Measurements from ENCODE around the gene SSB.
"Not testable (repeated sequence)": the region's sequence is repeated elsewhere in the genome, so short reads cannot be mapped to it uniquely, and the experiment has no call there.

SSB gene

DNA sequence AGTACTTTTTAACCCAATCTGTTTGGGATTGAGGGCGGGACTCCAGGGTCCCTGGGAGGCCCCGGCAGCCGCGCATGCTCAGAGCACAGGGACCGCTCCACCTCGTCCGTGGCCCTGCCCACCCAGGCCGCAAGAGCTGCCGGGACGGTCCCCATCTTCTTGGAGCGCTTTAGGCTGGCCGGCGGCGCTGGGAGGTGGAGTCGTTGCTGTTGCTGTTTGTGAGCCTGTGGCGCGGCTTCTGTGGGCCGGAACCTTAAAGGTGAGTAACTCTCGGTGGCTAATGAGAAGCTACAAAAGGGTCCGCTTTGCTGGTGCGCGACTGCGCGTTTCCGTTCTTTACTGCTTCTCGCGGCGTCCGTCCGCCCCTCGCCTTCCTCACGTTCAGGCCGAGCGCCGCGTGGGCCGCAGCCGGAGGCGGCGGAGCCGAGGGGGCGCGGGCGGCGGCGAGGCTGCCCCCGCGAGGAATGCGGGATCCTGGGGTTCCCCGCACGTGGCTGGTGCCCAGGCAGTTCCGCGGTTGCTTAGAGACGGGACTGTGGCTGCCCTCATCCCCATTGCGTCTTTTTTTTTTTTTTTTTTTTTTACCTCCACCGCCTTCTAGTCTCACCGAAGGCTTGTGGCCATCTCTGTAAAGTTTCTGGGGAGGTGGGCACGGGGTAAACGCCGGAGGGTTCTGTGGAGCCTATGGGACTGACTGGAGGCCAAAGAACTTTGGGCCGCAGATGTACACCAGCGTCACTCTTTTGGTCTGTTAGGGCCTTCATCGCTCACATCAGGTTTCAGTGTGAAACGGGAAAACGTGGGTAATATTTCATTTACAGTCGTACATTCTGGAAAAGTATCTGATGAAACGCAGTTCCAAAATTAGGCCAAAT, at the start of gene SSB:
TSS of gene SSB (plus strand) at position 154 of the 875 bp plus-strand sequence. CDS start 2,090 bp downstream, outside the sequence.
- peak; percentile 90 for DNase-seq

DNA sequence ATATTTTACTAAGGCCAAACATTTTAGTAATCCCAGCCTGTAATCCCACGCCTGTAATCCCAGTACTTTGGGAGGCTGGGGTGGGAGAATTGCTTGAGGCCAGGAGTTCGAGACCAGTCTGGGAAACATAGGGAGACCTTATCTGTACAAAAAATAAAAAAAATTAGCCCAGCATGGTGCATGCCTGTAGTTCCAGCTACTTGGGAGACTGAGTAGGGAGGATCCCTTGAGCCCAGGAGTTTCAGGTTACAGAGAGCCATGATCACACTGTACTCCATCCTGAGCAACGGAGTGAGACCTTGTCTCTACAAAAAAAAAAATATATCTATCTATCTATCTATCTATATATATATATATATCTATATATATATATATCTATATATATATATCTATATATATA, 45.9 kb upstream of the SSB start:
- DNase-seq = no peak

DNA sequence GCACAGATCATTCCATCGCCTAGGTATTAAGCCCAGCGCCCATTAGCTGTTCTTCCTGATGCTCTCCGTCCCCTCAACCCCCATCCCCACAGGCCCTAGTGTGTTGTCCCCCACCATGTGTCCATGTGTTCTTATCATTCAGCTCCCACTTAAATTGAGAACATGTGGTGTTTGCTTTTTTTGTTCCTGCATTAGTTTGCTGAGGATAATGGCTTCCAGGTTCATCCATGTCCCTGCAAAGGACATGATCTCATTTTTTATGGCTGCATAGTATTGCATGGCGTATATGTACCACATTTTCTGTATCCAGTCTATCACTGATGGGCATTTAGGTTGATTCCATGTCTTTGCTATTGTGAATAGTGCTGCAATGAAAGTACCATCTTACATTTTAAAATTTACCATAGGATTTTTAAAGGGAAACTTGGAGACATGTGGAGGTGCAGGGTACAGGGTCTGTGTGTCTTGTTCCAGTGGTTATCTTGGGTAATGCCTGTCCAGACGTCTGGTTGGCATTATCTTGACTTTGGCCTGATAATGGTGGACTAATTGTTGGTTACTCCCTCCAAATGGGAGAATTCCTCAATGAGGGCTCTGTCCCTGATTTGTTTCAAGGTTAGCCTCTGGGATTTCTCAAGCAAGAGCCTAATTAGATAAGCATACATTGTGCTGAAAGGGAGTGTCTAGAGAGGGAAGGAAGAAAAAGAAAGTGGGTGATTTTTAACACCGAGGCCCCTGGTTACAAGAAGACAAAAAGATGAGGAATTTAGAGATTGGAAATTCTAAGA, 43.4 kb upstream of the SSB start:
- DNase-seq = no peak

DNA sequence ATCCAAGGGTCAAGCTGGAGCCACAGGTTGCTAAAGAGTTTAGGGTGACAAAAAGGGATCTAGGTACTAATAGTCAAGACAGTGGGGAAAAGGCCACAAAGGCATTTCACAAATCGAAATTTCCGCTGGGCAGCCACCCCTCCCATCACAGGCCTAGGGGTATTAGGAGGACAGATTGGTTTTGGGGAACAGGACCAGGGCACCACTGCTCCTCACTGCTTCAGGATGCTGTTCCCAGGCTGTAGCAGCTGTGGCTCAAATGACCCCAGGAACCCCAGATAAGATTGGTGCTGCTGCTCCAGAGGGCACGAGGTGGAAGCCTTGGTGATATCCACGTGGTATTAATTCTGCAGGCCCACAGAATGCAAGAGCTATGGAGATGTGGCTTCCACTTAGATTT, 42.3 kb upstream of the SSB start:
- no peak for DNase-seq

DNA sequence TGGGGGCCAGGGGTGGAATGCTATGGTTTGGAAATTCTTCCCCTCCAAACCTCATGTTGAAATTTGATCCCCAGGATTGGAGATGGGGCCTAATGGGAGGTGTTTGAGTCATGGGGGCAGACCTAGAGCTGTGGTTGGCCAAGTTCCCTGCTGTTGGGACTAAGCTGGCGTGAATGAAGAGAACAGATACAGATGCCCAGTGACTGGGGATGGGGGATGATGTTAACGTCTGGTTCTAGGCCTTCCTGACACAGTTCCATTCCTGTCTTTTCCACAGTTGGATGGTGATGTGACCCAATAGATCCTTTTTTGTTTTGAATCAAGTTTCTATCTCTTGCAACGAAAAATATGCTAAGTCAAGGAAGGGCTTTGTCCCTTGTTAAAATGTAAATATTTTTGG, 41.3 kb upstream of the SSB start:
- no peak for DNase-seq

DNA sequence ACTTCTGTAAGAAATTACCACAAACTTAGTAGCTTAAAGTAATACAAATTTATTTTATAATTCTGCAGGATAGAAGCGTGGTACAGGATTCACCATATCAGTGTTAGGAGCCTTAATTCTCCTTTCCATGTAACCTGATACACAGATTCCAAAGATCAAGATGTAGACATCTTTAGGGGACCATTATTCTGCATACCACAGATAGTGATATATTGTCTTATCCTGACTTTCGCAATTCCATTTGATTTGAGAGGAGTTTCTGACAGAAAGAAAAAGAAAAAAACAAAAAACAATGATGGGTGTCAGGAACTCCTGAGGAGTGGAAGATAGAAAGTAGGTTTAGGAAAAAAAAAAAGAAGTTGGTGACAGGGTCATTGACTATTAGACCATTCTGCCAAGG, 40.9 kb upstream of the SSB start:
- DNase-seq = no peak

DNA sequence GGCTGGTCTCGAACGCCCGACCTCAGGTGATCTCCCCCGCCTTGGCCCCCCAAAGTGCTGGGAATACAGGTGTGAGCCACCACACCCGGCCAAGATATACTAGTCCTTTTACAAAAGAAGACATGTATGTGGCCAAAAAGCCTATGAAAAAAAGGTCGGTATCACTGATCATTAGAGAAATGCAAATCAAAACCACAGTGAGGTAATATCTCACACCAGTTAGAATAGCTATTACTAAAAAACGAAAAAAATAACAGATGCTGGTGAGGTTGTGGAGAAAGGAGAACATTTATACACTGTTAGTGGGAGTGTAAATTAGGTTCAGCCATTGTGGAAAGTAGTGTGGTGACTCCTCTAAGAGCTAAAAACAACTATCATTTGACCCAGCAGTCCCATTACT, 38.7 kb upstream of the SSB start:
- DNase-seq = no peak

- not testable (repeated sequence) for DNase-seq
These were observed 37.9 kb upstream of the SSB start for GRCh38 chr2:169760798-169761197.

DNA sequence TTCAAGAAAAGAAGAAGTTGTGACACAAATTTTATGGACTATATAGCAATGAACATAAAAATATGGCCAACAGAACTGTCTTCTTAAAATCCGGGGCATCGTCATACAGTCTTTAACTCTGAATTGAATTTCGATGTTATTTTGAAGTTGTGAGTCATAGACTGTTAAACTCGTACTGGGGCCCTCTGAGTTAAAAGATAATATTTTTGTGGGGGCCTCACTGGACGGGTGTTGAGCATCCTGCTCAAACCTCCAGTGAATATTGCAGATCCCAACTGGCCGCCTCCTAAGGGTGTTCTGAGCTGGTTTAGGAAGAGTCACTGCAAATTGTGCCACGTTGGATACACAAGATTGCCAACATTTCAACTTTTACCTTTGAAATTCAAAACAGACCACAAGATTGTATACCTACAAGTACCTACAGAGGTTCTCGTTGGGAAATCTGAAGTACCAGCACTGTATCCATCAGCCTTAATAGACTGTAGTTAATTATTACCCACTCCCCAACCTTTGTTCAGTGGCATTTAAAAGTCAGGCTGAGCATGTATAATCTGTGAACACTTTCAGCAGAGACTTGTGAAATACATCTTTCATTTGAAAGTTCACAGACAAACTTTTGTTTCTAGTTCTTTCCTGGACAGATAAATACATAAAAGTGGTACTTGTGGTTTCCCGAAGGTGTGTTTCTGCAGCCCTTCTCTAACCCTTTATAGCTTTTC, 37.3 kb upstream of the SSB start:
- no peak for DNase-seq

DNA sequence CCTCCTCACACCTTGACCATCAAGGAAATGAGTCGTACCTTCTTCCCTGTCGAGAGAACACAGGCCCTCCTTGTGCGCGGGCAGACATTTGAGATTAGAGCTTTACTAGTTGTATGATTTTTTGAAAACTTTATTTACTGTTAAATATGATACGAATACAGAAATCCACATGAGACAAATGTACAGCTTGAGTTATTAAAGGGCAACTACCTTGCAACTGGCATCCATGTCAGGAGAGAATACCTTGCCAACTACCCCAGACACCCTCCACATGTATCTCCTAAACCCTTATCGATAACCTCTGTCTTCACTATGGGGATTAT, 36.7 kb upstream of the SSB start:
- no peak for DNase-seq

DNA sequence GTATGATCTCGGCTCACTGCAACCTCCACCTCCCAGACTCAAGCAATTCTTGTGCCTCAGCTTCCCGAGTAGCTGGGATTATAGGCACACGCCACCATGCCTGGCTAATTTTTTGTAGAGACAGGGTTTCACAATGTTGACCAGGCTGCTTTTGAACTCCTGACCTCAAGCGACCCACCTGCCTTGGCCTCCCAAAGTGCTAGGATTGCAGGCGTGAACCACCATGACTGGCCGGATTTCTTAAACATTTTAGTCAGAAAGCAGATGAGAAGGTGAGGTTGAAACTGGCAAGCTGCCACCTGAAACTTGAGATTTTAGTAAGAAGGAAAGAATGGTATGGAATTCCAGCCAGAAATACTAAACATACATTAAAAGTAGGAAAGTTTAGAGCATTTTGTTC, 33.1 kb upstream of the SSB start:
- DNase-seq = no peak

- peak; percentile 26 for DNase-seq
These were observed 31.3 kb upstream of the SSB start for GRCh38 chr2:169767243-169767888.

- DNase-seq = no peak
These were observed 30.2 kb upstream of the SSB start for GRCh38 chr2:169768262-169768995.

- no peak for DNase-seq
These were observed 27.6 kb upstream of the SSB start for GRCh38 chr2:169771021-169771420.

DNA sequence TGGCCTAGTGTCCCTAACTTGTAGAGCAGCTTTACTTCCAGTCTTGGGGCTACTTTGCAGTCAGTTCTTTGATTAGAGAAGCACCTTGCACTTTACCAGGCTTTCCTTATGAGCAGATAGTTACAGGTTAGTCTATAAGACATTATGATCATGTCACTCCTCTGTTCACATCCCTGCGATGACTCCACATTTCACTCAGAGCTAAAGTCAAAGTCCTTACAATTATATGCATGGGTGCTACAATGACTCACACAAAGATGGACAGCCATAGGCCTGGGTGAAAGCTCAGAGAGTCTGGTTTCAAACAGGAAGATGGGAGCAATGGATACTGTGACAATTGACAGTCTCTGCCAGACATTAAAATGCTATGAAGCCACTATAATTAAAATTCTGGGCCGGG, 27.1 kb upstream of the SSB start:
- no peak for DNase-seq

- DNase-seq = no peak
These were observed 26.0 kb upstream of the SSB start for GRCh38 chr2:169772651-169773050.

- no peak for DNase-seq
These were observed 23.3 kb upstream of the SSB start for GRCh38 chr2:169775354-169775753.

DNA sequence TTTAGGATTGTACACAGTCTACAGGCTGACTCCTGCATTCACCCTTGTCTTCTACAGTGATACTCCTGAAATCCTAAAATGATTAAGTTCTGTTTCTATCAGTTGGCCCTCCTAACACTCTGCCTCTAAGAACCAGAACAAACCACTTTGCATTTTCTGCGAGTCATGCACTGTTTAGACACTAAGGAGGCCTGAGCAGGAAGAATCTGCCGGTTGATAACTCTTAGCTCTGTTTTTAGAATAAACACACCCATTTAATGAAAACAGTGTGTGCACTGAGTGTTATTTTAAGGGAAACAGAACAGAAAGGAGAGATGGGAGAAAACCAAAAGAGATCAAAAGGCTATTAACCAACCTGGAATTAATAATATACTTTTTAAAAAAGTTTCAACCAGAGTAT, 22.9 kb upstream of the SSB start:
- no peak for DNase-seq

GRCh38 chr2:169776252-169776761, 22.4 kb upstream of the SSB start:
- no peak for DNase-seq

GRCh38 chr2:169778446-169778845, 20.2 kb upstream of the SSB start:
- no peak for DNase-seq

DNA sequence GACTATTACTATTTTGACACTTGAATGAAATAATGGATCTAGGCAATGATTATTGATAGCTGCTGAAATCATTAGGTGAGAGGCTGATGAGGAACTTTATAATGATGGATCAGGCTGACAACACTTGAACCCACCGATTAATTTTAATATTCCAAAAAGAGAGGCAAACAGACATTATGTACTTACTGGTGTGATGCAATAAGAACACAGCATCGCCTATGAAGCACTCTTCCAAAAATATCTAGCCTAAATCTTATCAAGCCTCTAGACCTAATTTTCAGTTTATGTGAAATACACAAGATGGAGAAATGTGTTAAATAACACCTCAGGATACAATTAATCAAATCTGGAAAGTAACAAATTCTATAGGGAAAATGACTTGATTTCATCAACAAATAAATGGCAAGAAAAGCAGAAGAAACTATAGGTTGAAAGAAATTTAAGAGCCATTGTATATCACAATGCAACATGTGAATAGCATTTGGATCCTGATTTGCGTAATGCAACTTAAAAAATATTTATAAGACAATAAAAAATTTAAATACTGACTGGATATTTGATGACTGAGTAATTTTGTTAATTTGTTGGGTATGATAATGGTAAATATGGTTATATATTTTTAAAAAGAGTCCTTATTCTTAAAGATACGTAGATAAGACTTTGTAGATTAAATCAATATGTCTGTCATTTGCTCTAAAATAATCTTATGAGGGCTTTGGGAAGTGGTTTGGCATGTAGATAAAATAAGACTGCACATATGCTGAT, 17.2 kb upstream of the SSB start:
- no peak for DNase-seq

Data from activated CD4-positive, alpha-beta T cell treated with anti-CD3 and anti-CD28 coated beads for 1 hour (primary cell).